H9 (cell line): ENCODE measurements around the gene OR2J2. TPM values are rescaled to one million over a fixed set of nuclear protein-coding genes. Genes with fewer than 3 reads are reported as not detected.

Source experiments
- DNase-seq: peaks from one replicate; pipeline ENCODE4 v3.0.0-alpha.2; 2017
- H2AFZ ChIP-seq: one replicate; pipeline ENCODE4 v1.6.1; 2013; ENCODE audit warnings: mild to moderate bottlenecking, low read length, control low read depth, moderate library complexity
- H2AK5ac ChIP-seq: 2 replicates; pipeline ENCODE4 v1.6.1; 2013; ENCODE audit warnings: low read length, control low read depth, mixed read lengths; ENCODE audit not compliant: insufficient read length
- H2BK120ac ChIP-seq: one replicate; pipeline ENCODE4 v1.6.1; 2013; ENCODE audit warnings: low read depth, mild to moderate bottlenecking, low read length, control low read depth, inconsistent platforms; ENCODE audit not compliant: poor library complexity, severe bottlenecking
- H2BK12ac ChIP-seq: 2 replicates; pipeline ENCODE4 v1.6.1; 2013; ENCODE audit warnings: low read length, control low read depth, mixed read lengths, low read depth; ENCODE audit not compliant: insufficient read length
- H2BK15ac ChIP-seq: 2 replicates; pipeline ENCODE4 v1.6.1; 2013; ENCODE audit warnings: low read depth, low read length, control low read depth
- H2BK20ac ChIP-seq: one replicate; pipeline ENCODE4 v1.6.1; 2013; ENCODE audit warnings: low read depth, mild to moderate bottlenecking, low read length, control low read depth, inconsistent platforms; ENCODE audit not compliant: poor library complexity, severe bottlenecking
- H2BK5ac ChIP-seq: 2 replicates; pipeline ENCODE4 v1.6.1; 2013; ENCODE audit warnings: low read length, control low read depth, mixed read lengths; ENCODE audit not compliant: insufficient read length
- H3K14ac ChIP-seq: 2 replicates; pipeline ENCODE4 v1.6.1; 2013; ENCODE audit warnings: low read length, control low read depth; ENCODE audit not compliant: insufficient read depth
- H3K18ac ChIP-seq: 2 replicates; pipeline ENCODE4 v1.6.1; 2013; ENCODE audit warnings: low read depth, mild to moderate bottlenecking, mixed read lengths, low read length, control low read depth; ENCODE audit not compliant: insufficient read length
- H3K23ac ChIP-seq: 2 replicates; pipeline ENCODE4 v1.6.1; 2013; ENCODE audit warnings: low read length, control low read depth, mixed read lengths, low read depth; ENCODE audit not compliant: insufficient read length
- H3K23me2 ChIP-seq: 2 replicates; pipeline ENCODE4 v1.6.1; 2013; ENCODE audit warnings: low read depth, mild to moderate bottlenecking, mixed read lengths, low read length, control low read depth; ENCODE audit not compliant: insufficient read length, poor library complexity, severe bottlenecking
- H3K27ac ChIP-seq: 2 replicates; pipeline ENCODE4 v1.5.1; 2013; ENCODE audit warnings: low read length, control low read depth, mixed read lengths, low read depth; ENCODE audit not compliant: insufficient read length
- H3K27me3 ChIP-seq: 2 replicates; pipeline ENCODE4 v1.6.1; 2013; ENCODE audit warnings: low read length, control low read depth, inconsistent platforms; ENCODE audit not compliant: insufficient read depth
- H3K4ac ChIP-seq: 2 replicates; pipeline ENCODE4 v1.6.1; 2013; ENCODE audit warnings: low read depth, mild to moderate bottlenecking, control low read depth, inconsistent platforms, low read length, moderate library complexity
- H3K4me1 ChIP-seq: 2 replicates; pipeline ENCODE4 v1.6.1; 2013; ENCODE audit warnings: low read length, control low read depth, inconsistent platforms; ENCODE audit not compliant: insufficient read depth
- H3K4me2 ChIP-seq: 2 replicates; pipeline ENCODE4 v1.6.1; 2013; ENCODE audit warnings: low read length, control low read depth, mixed read lengths; ENCODE audit not compliant: insufficient read length, insufficient read depth
- H3K56ac ChIP-seq: 2 replicates; pipeline ENCODE4 v1.6.1; 2013; ENCODE audit warnings: low read depth, mild to moderate bottlenecking, mixed read lengths, low read length, control low read depth; ENCODE audit not compliant: insufficient read length
- H3K79me1 ChIP-seq: 2 replicates; pipeline ENCODE4 v1.6.1; 2013; ENCODE audit warnings: low read depth, mild to moderate bottlenecking, moderate library complexity, low read length, control low read depth, inconsistent platforms; ENCODE audit not compliant: insufficient read depth, poor library complexity, severe bottlenecking
- H3K79me2 ChIP-seq: 2 replicates; pipeline ENCODE4 v1.6.1; 2013; ENCODE audit warnings: low read length, control low read depth, inconsistent platforms; ENCODE audit not compliant: insufficient read depth
- H3K9ac ChIP-seq: 2 replicates; pipeline ENCODE4 v1.6.1; 2013; ENCODE audit warnings: low read length, control low read depth, mixed read lengths; ENCODE audit not compliant: insufficient read length; ENCODE audit errors: extremely low read depth
- H3K9me3 ChIP-seq: one replicate; pipeline ENCODE4 v1.6.1; 2013; ENCODE audit warnings: low read depth, low read length, inconsistent platforms; ENCODE audit not compliant: control insufficient read depth
- H3T11ph ChIP-seq: one replicate; pipeline ENCODE4 v1.6.1; 2013; ENCODE audit warnings: mild to moderate bottlenecking, low read length, control low read depth, inconsistent platforms
- H4K20me1 ChIP-seq: one replicate; pipeline ENCODE4 v1.6.1; 2013; ENCODE audit not compliant: control insufficient read depth, insufficient read length, insufficient read depth
- H4K5ac ChIP-seq: 2 replicates; pipeline ENCODE4 v1.6.1; 2013; ENCODE audit warnings: low read depth, mild to moderate bottlenecking, mixed read lengths, low read length, control low read depth; ENCODE audit not compliant: insufficient read length
- H4K8ac ChIP-seq: replicated peaks from 2 replicates; pipeline ENCODE4 v1.6.1; 2013; ENCODE audit warnings: low read length, control low read depth, mixed read lengths, low read depth; ENCODE audit not compliant: insufficient read length
- H4K91ac ChIP-seq: 2 replicates; pipeline ENCODE4 v1.6.1; 2013; ENCODE audit warnings: low read depth, mild to moderate bottlenecking, moderate library complexity, mixed read lengths, low read length, control low read depth; ENCODE audit not compliant: insufficient read length
- H3K27ac Mint-ChIP-seq, 3 experiments: 2 replicates in 2 of 3; 3 replicates in 1 of 3; pipeline ENCODE4 v1.8.0; 2020 to 2021; ENCODE audit warnings: mixed read lengths in 3 of 3, mild to moderate bottlenecking in 1 of 3, moderate library complexity in 1 of 3
- H3K27me3 Mint-ChIP-seq: 2 replicates; pipeline ENCODE4 v1.8.0; 2021; ENCODE audit warnings: low read depth, mild to moderate bottlenecking, moderate library complexity, mixed read lengths
- H3K36me3 Mint-ChIP-seq, 3 experiments: 2 replicates in 2 of 3; 3 replicates in 1 of 3; pipeline ENCODE4 v1.8.0; 2020 to 2021; ENCODE audit warnings: low read depth in 3 of 3, mixed read lengths in 3 of 3; ENCODE audit not compliant: insufficient read depth in 1 of 3
- H3K4me1 Mint-ChIP-seq, 2 experiments: 2 replicates each; pipeline ENCODE4 v1.8.0; 2020; ENCODE audit warnings: mixed read lengths in 2 of 2
- H3K4me3 Mint-ChIP-seq, 2 experiments: 2 replicates in 1 of 2; 3 replicates in 1 of 2; pipeline ENCODE4 v1.8.0; 2020 to 2021; ENCODE audit warnings: mild to moderate bottlenecking in 2 of 2, mixed read lengths in 2 of 2, moderate library complexity in 1 of 2
- H3K9me3 Mint-ChIP-seq, 2 experiments: 2 replicates in 1 of 2; 3 replicates in 1 of 2; pipeline ENCODE4 v1.8.0; 2020; ENCODE audit warnings: mild to moderate bottlenecking in 2 of 2, mixed read lengths in 2 of 2, moderate library complexity in 1 of 2
- WGBS: extraction: QIAGEN DNeasy Blood & Tissue Kit; methylation state at CpG from one replicate; pipeline ENCODE4 v1.1.7; 2013; ENCODE audit warnings: missing lambda C conversion rate, low lambda C conversion rate, mixed read lengths; ENCODE audit not compliant: insufficient read length; ENCODE audit errors: extremely low coverage; 5-methylcytosine and 5-hydroxymethylcytosine counted together
- total RNA-seq: library from RNA; stranded (reverse); gene quantifications from 2 replicates; pipeline ENCODE4 v1.2.1, GENCODE V29; 2021
- TF ChIP-seq, protein P1 (sequence below): fragments of 200-600 bp; sonication (generic); conservative IDR thresholded peaks from 3 replicates; pipeline ENCODE4 v1.8.0; 2021; ENCODE audit warnings: antibody characterized with exemption, mild to moderate bottlenecking

Gene OR2J2
- total RNA-seq, 1 experiment from 2014 or later: not detected

DNA sequence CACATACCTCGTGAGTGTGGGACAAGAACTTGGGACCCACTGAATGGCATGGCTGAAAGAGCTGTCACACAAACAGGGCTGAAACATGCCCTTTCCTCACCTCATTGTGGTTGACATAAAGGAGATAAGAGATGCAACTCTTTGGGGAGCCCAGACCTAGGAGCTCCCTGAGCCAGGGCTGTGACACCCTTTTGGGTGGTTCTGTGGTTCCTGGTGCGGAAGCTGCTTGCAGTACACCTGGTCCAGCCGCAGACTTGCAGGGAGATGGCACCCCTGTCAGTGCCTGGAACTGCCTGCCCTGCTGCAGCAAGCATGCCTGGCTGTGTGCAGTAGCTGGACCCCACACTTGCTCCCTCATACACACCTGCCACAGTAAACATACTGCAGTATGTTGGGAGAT is 31.3 kb downstream of the OR2J2 start:
- H3K18ac ChIP-seq: no peak overlapping the region
- no peak overlapping the region for H3T11ph ChIP-seq
- no CpG with 5 or more reads among the region's 3 CpGs for WGBS
- H2BK15ac ChIP-seq: no peak overlapping the region
- no peak overlapping the region for H3K56ac ChIP-seq
- H3K4ac ChIP-seq: no peak overlapping the region
- no peak overlapping the region for H2BK120ac ChIP-seq
- no peak overlapping the region for H3K27ac ChIP-seq
- no peaks in the 10 kb centered on the region for H3K27me3 ChIP-seq
- H4K8ac ChIP-seq: no peak overlapping the region
- H4K91ac ChIP-seq: no peak overlapping the region
- H3K79me2 ChIP-seq: no peaks in the 10 kb centered on the region
- H2BK5ac ChIP-seq: no peak overlapping the region
- Mint-ChIP-seq H3K27me3 (peaks cover 2% of the 10 kb centered on the region; the same call in 1 of the 2 replicates), H3K36me3 (peaks cover 0 to 4% (median 3%) of the 10 kb centered on the region in 3 experiments; a peak in 2 of 7 replicates), H3K9me3 (peaks cover 9 to 15% of the 10 kb centered on the region in 2 experiments; a peak in 4 of 5 replicates), H3K4me3 (no peak overlapping the region), H3K4me1 (no peaks in the 10 kb centered on the region), H3K27ac (no peak overlapping the region)
- H3K4me2 ChIP-seq: no peak overlapping the region
- H4K20me1 ChIP-seq: no peaks in the 10 kb centered on the region
- no peak overlapping the region for H2BK12ac ChIP-seq
- no peak overlapping the region for H4K5ac ChIP-seq
- TF ChIP-seq, protein P1, sequence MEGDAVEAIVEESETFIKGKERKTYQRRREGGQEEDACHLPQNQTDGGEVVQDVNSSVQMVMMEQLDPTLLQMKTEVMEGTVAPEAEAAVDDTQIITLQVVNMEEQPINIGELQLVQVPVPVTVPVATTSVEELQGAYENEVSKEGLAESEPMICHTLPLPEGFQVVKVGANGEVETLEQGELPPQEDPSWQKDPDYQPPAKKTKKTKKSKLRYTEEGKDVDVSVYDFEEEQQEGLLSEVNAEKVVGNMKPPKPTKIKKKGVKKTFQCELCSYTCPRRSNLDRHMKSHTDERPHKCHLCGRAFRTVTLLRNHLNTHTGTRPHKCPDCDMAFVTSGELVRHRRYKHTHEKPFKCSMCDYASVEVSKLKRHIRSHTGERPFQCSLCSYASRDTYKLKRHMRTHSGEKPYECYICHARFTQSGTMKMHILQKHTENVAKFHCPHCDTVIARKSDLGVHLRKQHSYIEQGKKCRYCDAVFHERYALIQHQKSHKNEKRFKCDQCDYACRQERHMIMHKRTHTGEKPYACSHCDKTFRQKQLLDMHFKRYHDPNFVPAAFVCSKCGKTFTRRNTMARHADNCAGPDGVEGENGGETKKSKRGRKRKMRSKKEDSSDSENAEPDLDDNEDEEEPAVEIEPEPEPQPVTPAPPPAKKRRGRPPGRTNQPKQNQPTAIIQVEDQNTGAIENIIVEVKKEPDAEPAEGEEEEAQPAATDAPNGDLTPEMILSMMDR: no peak
- H3K4me1 ChIP-seq: no peaks in the 10 kb centered on the region
- no peak overlapping the region for H3K23ac ChIP-seq
- H3K79me1 ChIP-seq: no peaks in the 10 kb centered on the region
- H2AK5ac ChIP-seq: no peak overlapping the region
- H2AFZ ChIP-seq: no peak overlapping the region
- no peaks in the 10 kb centered on the region for H3K9me3 ChIP-seq
- no peak overlapping the region for H3K9ac ChIP-seq
- no peak overlapping the region for H3K14ac ChIP-seq
- H3K23me2 ChIP-seq: no peaks in the 10 kb centered on the region
- DNase-seq: no peak
- no peak overlapping the region for H2BK20ac ChIP-seq
